Ascending aorta (tissue), 2 donors: ENCODE results near the gene PLET1. TPM values are rescaled to one million over a fixed set of nuclear protein-coding genes. Genes with fewer than 3 reads are reported as not detected.

Experiments used
- DNase-seq, 2 donors: peaks; one replicate each; pipeline ENCODE4 v3.0.0-alpha.2; 2019; ENCODE audit warnings: low spot score in 2 of 2
- H3K27ac ChIP-seq, 2 donors: fragments of 200-600 bp; sonication (generic); one replicate each; pipeline ENCODE4 v1.5.1; 2016 to 2017; ENCODE audit warnings: mild to moderate bottlenecking in 1 of 2
- H3K27me3 ChIP-seq: fragments of 200-600 bp; sonication (generic); one replicate; pipeline ENCODE4 v1.5.1; 2017
- H3K36me3 ChIP-seq, 2 donors: fragments of 200-600 bp; sonication (generic); one replicate each; pipeline ENCODE4 v1.5.1; 2016
- H3K4me1 ChIP-seq, 2 donors: fragments of 200-600 bp; sonication (generic); one replicate each; pipeline ENCODE4 v1.5.1; 2016 to 2017; ENCODE audit warnings: mild to moderate bottlenecking in 1 of 2
- H3K4me3 ChIP-seq, 2 donors: fragments of 200-600 bp; sonication (generic); one replicate each; pipeline ENCODE4 v1.5.1; 2016 to 2017; ENCODE audit warnings: mild to moderate bottlenecking in 1 of 2
- H3K9me3 ChIP-seq, 2 donors: fragments of 200-600 bp; sonication (generic); one replicate each; pipeline ENCODE4 v1.5.1; 2016
- CTCF ChIP-seq, 3 experiments: fragments of 200-600 bp in 2 of 3; fragments of 450-650 bp in 1 of 3; sonication (generic) in 2 of 3; IDR thresholded peaks; one replicate each; pipeline ENCODE4 v1.5.1; 2016 to 2019; ENCODE audit warnings: antibody characterized with exemption in 3 of 3, mild to moderate bottlenecking in 1 of 3, moderate library complexity in 1 of 3
- intact Hi-C: fragments of 100-400 bp; cut with DNase I; formaldehyde crosslinking; loops from one replicate; pipeline ENCODE4 v1.15.1; 2023
- total RNA-seq: library from RNA; depleted of rRNA; stranded (reverse); fragments of >200 nt; gene quantifications from one replicate; pipeline ENCODE4 v1.1.0, GENCODE V29; 2016

The PLET1 gene
- total RNA-seq, 1 donor from 2014 or later: not detected

GRCh38 chr11:112281726-112282125, 21.1 kb upstream of the PLET1 start:
- Histone ChIP-seq H3K27ac (no peak overlapping the region), H3K9me3 (no peaks in the 10 kb centered on the region), H3K36me3 (no peaks in the 10 kb centered on the region), H3K27me3 (no peaks in the 10 kb centered on the region), H3K4me3 (no peak overlapping the region), H3K4me1 (peaks cover 0 to 3% of the 10 kb centered on the region in 2 donors)
- no peak for DNase-seq
- intact Hi-C loops: no loop called here
- no peak for TF ChIP-seq CTCF (IDR thresholded peaks at IDR 0.05)

- peaks cover 0 to 3% of the 10 kb centered on the region in 2 donors for H3K4me1 ChIP-seq
- H3K27me3 ChIP-seq: no peaks in the 10 kb centered on the region
- no peaks in the 10 kb centered on the region for H3K9me3 ChIP-seq
- DNase-seq: peak in 1 of 2 donors; percentile 83
- TF ChIP-seq CTCF (IDR thresholded peaks at IDR 0.05): peak; percentile 58 to 72 (median 64)
- H3K36me3 ChIP-seq: no peaks in the 10 kb centered on the region
- peak overlapping the region; percentile 54 to 70 for H3K4me3 ChIP-seq
- peak overlapping the region; percentile 22 to 37 for H3K27ac ChIP-seq
- intact Hi-C loops: loop anchor here (1.0 kb wide), 1 partner anchor 61 kb away; no protein-coding TSS in a partner anchor
These were observed 19.8 kb upstream of the PLET1 start for GRCh38 chr11:112280268-112281126.

GRCh38 chr11:112279901-112280267, 19.2 kb upstream of the PLET1 start:
- H3K27me3 ChIP-seq: no peaks in the 10 kb centered on the region
- no peaks in the 10 kb centered on the region for H3K36me3 ChIP-seq
- no peaks in the 10 kb centered on the region for H3K9me3 ChIP-seq
- TF ChIP-seq CTCF (IDR thresholded peaks at IDR 0.05): peak; percentile 43 to 96 (median 94)
- intact Hi-C loops: loop anchor here (1.0 to 5.0 kb wide), 2 partner anchors 61 to 163 kb away; no protein-coding TSS in a partner anchor
- peak overlapping the region; percentile 22 to 37 for H3K27ac ChIP-seq
- peak in 1 of 2 donors; percentile 84 for DNase-seq
- H3K4me1 ChIP-seq: peaks cover 0 to 3% of the 10 kb centered on the region in 2 donors
- peak overlapping the region; percentile 54 to 70 for H3K4me3 ChIP-seq

GRCh38 chr11:112278803-112279202, 18.1 kb upstream of the PLET1 start:
- no peak for DNase-seq
- Histone ChIP-seq H3K4me3 (no peak overlapping the region), H3K4me1 (peaks cover 0 to 3% of the 10 kb centered on the region in 2 donors), H3K9me3 (no peaks in the 10 kb centered on the region), H3K27ac (no peak overlapping the region), H3K27me3 (no peaks in the 10 kb centered on the region), H3K36me3 (no peaks in the 10 kb centered on the region)
- TF ChIP-seq CTCF (IDR thresholded peaks at IDR 0.05): no peak
- intact Hi-C loops: loop anchor here (5.0 kb wide), 1 partner anchor 162 kb away; no protein-coding TSS in a partner anchor

GRCh38 chr11:112277941-112278340, 17.3 kb upstream of the PLET1 start:
- H3K9me3 ChIP-seq: no peaks in the 10 kb centered on the region
- intact Hi-C loops: loop anchor here (5.0 kb wide), 1 partner anchor 161 kb away; no protein-coding TSS in a partner anchor
- H3K27ac ChIP-seq: no peak overlapping the region
- H3K36me3 ChIP-seq: no peaks in the 10 kb centered on the region
- peaks cover 0 to 3% of the 10 kb centered on the region in 2 donors for H3K4me1 ChIP-seq
- no peak for TF ChIP-seq CTCF (IDR thresholded peaks at IDR 0.05)
- no peak overlapping the region for H3K4me3 ChIP-seq
- H3K27me3 ChIP-seq: no peaks in the 10 kb centered on the region
- no peak for DNase-seq
